Caco-2 (cell line): ENCODE measurements around the gene TRIM56. TPM values are rescaled to one million over a fixed set of nuclear protein-coding genes. Genes with fewer than 3 reads are reported as not detected.
A peak's percentile ranks its signal among the peaks of the same experiment; 100 is the strongest.

ENCODE experiments used
- BruUV-seq: library from RNA; stranded (reverse); fragments of 400-500 nt; replicated peaks from 2 replicates; lab custom pipeline; 2021; lab: Mats Ljungman, UMichigan
- CTCF ChIA-PET: fragments of 300-600 bp; sonication (Branson Sonifier 250); formaldehyde crosslinking; loops from one replicate; lab custom pipeline; 2022; ENCODE audit warnings: antibody characterized with exemption; lab: Charles Lee
- POLR2A ChIA-PET: fragments of 300-600 bp; sonication (Branson Sonifier 250); formaldehyde crosslinking; loops from one replicate; lab custom pipeline; 2022; ENCODE audit warnings: antibody characterized with exemption; lab: Charles Lee
- DNase-seq, 2 experiments: peaks; one replicate each; pipeline versions ENCODE4 v3.0.0 to v3.0.0-alpha.2; 2020 to 2022
- H3K27me3 ChIP-seq: replicated peaks from 2 replicates; pipeline ENCODE4 v1.6.0; 2011; ENCODE audit warnings: low read length; ENCODE audit not compliant: control insufficient read depth, insufficient read depth
- H3K36me3 ChIP-seq: 2 replicates; pipeline ENCODE4 v1.5.1; 2011; ENCODE audit warnings: low read length; ENCODE audit not compliant: control insufficient read depth, insufficient read depth
- H3K4me1 ChIP-seq: fragments of 250-450 bp; sonication (Bioruptor Pico); 2 replicates; pipeline ENCODE4 v1.5.1; 2020; ENCODE audit warnings: mild to moderate bottlenecking
- H3K4me3 ChIP-seq: 2 replicates; pipeline ENCODE4 v1.5.1; 2011; ENCODE audit warnings: low read depth, mild to moderate bottlenecking, control low read depth, low read length
- H3K9me3 ChIP-seq: fragments of 250-450 bp; sonication (Bioruptor Pico); 2 replicates; pipeline ENCODE4 v1.5.1; 2020; ENCODE audit warnings: mild to moderate bottlenecking, moderate library complexity
- H3K27ac Mint-ChIP-seq: one replicate; pipeline ENCODE4 v1.8.0; 2022; ENCODE audit warnings: mixed read lengths; ENCODE audit not compliant: unreplicated experiment
- H3K27me3 Mint-ChIP-seq: one replicate; pipeline ENCODE4 v1.8.0; 2022; ENCODE audit warnings: mixed read lengths; ENCODE audit not compliant: insufficient read depth, unreplicated experiment
- H3K36me3 Mint-ChIP-seq: one replicate; pipeline ENCODE4 v1.8.0; 2022; ENCODE audit warnings: mild to moderate bottlenecking, mixed read lengths; ENCODE audit not compliant: insufficient read depth, unreplicated experiment
- H3K4me1 Mint-ChIP-seq: one replicate; pipeline ENCODE4 v1.8.0; 2022; ENCODE audit warnings: low read depth, mixed read lengths; ENCODE audit not compliant: unreplicated experiment
- H3K4me3 Mint-ChIP-seq: one replicate; pipeline ENCODE4 v1.8.0; 2022; ENCODE audit warnings: mild to moderate bottlenecking, moderate library complexity, mixed read lengths; ENCODE audit not compliant: unreplicated experiment
- H3K9me3 Mint-ChIP-seq: one replicate; pipeline ENCODE4 v1.8.0; 2022; ENCODE audit warnings: mixed read lengths; ENCODE audit not compliant: unreplicated experiment
- intact Hi-C: fragments of 100-400 bp; cut with micrococcal nuclease; formaldehyde crosslinking; loops from one replicate; pipeline ENCODE4 v1.10.0; 2022; ENCODE audit not compliant: unreplicated experiment
- total RNA-seq: library from RNA; stranded (reverse); gene quantifications from 2 replicates; pipeline ENCODE4 v1.2.3, GENCODE V29; 2022
- TF ChIP-seq, protein P1 (sequence below), 2 experiments: fragments of 200-600 bp in 1 of 2; IDR thresholded peaks; 1 replicate in 1 of 2; 2 replicates in 1 of 2; pipeline versions ENCODE4 v1.5.1 to v1.8.0; 2011 to 2022; ENCODE audit warnings: antibody characterized with exemption in 1 of 2, control low read depth in 1 of 2, inconsistent platforms in 1 of 2, low read depth in 1 of 2, low read length in 1 of 2, mild to moderate bottlenecking in 1 of 2, moderate library complexity in 1 of 2; ENCODE audit not compliant: insufficient read depth in 1 of 2, severe bottlenecking in 1 of 2, unreplicated experiment in 1 of 2

The TRIM56 gene
- total RNA-seq, 1 experiment from 2014 or later: 30.3 TPM

DNA sequence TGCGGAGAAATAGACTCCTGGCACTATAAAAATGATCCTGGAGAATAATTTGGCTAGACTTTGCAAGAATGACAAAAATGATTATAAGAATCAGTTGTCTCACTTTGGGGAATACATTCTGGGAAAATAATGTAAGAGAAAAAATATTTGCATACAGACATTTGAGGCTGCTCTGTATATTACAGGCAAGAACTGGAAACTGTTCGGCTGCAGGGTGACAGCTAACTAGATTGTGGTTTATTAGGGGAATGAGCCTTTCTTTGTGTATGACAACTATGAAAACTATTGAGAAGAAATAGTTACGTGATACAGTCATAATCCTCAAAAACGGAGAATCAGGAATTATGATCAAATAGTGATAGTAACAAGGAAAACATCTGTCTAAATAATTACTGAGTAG lies 8.6 kb downstream of the TRIM56 start:
- H3K9me3 ChIP-seq: no peaks in the 10 kb centered on the region
- H3K27ac Mint-ChIP-seq: no peak overlapping the region
- ChIA-PET CTCF (no interaction called here), POLR2A (no interaction called here)
- H3K36me3 Mint-ChIP-seq: peaks cover 34% of the 10 kb centered on the region
- no peaks in the 10 kb centered on the region for H3K27me3 Mint-ChIP-seq
- intact Hi-C loops: loop anchor here (2.0 kb wide), 1 partner anchor 45 kb away; no protein-coding TSS in a partner anchor
- H3K4me1 Mint-ChIP-seq: peaks cover 6% of the 10 kb centered on the region
- DNase-seq: no peak
- H3K9me3 Mint-ChIP-seq: peaks cover 10% of the 10 kb centered on the region
- no peaks in the 10 kb centered on the region for H3K4me1 ChIP-seq
- no peaks in the 10 kb centered on the region for H3K36me3 ChIP-seq
- H3K27me3 ChIP-seq: no peaks in the 10 kb centered on the region
- TF ChIP-seq, protein P1, sequence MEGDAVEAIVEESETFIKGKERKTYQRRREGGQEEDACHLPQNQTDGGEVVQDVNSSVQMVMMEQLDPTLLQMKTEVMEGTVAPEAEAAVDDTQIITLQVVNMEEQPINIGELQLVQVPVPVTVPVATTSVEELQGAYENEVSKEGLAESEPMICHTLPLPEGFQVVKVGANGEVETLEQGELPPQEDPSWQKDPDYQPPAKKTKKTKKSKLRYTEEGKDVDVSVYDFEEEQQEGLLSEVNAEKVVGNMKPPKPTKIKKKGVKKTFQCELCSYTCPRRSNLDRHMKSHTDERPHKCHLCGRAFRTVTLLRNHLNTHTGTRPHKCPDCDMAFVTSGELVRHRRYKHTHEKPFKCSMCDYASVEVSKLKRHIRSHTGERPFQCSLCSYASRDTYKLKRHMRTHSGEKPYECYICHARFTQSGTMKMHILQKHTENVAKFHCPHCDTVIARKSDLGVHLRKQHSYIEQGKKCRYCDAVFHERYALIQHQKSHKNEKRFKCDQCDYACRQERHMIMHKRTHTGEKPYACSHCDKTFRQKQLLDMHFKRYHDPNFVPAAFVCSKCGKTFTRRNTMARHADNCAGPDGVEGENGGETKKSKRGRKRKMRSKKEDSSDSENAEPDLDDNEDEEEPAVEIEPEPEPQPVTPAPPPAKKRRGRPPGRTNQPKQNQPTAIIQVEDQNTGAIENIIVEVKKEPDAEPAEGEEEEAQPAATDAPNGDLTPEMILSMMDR (IDR thresholded peaks at IDR 0.05; ENCODE audit: insufficient read depth in 1 of 2, low read depth in 1 of 2, low read length in 1 of 2, severe bottlenecking in 1 of 2, unreplicated experiment in 1 of 2): no peak
- no peak overlapping the region for H3K4me3 Mint-ChIP-seq
- H3K4me3 ChIP-seq: no peak overlapping the region
- no TSS peak for BruUV-seq

DNA sequence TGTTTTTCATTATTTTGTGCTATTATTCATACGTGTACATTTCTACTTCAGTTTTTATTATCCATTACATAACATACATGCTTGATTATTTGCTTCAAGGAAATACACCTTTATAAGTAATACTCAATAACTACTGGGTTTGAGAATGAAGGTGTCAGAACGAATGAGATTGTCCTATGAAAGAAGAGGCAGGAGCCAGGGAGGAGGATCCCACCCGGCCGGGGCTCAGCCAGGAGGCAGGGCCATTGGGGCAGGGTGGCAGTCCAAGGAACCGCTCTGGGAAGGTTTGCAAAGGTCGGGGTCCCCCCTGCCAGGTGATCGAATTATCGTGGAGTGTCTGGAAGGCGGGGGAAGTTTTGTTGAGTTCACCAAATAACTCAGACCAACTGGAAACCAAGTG lies 9.1 kb downstream of the TRIM56 start:
- Histone ChIP-seq H3K4me1 (peaks cover 3% of the 10 kb centered on the region), H3K36me3 (no peaks in the 10 kb centered on the region), H3K9me3 (no peaks in the 10 kb centered on the region), H3K27me3 (no peaks in the 10 kb centered on the region), H3K4me3 (no peak overlapping the region)
- H3K9me3 Mint-ChIP-seq: peaks cover 10% of the 10 kb centered on the region
- CTCF ChIA-PET: interaction anchor here (0.8 kb wide), 1 partner anchor 9 kb away, joined by 3 read pairs; the partner anchor contains the start of gene TRIM56
- no TSS peak for BruUV-seq
- H3K27me3 Mint-ChIP-seq: no peaks in the 10 kb centered on the region
- H3K4me1 Mint-ChIP-seq: peaks cover 6% of the 10 kb centered on the region
- no peak for DNase-seq
- H3K27ac Mint-ChIP-seq: no peak overlapping the region
- POLR2A ChIA-PET: interaction anchor here (0.7 kb wide), 1 partner anchor 9 kb away, joined by 6 read pairs; the partner anchor contains the start of gene TRIM56
- no peak overlapping the region for H3K4me3 Mint-ChIP-seq
- H3K36me3 Mint-ChIP-seq: peaks cover 29% of the 10 kb centered on the region
- intact Hi-C loops: loop anchor here (2.0 kb wide), 1 partner anchor 44 kb away; no protein-coding TSS in a partner anchor
- TF ChIP-seq, protein P1 (IDR thresholded peaks at IDR 0.05; ENCODE audit: insufficient read depth in 1 of 2, low read depth in 1 of 2, low read length in 1 of 2, severe bottlenecking in 1 of 2, unreplicated experiment in 1 of 2): no peak

DNA sequence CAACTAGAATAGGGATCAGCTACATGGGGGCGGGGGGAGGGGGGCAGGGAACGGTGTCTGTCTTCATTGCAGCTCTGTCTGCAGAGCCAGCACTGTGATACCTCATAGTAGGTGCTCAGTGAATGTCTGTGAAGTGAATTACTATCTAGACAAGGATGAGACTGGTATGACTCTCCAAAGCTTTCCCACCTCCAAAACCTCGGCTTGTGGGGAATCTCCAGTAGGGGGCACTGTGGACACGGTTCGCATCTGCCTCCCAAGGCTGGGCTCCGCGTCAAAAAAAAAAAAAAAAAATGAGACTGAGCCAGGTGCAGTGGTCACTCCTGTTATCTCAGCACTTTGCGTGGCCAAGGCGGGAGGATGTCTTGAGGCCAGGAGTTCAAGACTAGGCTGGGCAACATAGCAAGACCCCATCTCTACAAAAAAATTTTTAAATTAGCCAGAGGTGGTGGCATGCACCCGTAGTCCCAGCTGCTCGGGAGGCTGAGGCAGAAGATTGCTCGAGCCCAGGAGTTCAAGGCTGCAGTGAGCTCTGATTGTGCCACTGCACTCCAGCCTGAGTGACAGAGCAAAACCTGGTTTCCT lies 9.6 kb downstream of the TRIM56 start:
- Histone ChIP-seq H3K4me1 (peaks cover 8% of the 10 kb centered on the region), H3K4me3 (no peak overlapping the region), H3K27me3 (no peaks in the 10 kb centered on the region), H3K9me3 (no peaks in the 10 kb centered on the region), H3K36me3 (no peaks in the 10 kb centered on the region)
- Mint-ChIP-seq H3K27me3 (no peaks in the 10 kb centered on the region), H3K9me3 (peaks cover 10% of the 10 kb centered on the region), H3K27ac (no peak overlapping the region), H3K36me3 (peaks cover 24% of the 10 kb centered on the region), H3K4me3 (no peak overlapping the region), H3K4me1 (peaks cover 9% of the 10 kb centered on the region)
- DNase-seq: peak in 1 of 2 experiments; percentile 66
- TF ChIP-seq, protein P1 (IDR thresholded peaks at IDR 0.05; ENCODE audit: insufficient read depth in 1 of 2, low read depth in 1 of 2, low read length in 1 of 2, severe bottlenecking in 1 of 2, unreplicated experiment in 1 of 2): peak; percentile 28 to 62
- ChIA-PET POLR2A (interaction anchor here (0.7 to 0.9 kb wide), 2 partner anchors 9 to 10 kb away, joined by 3 to 6 read pairs; partner anchors contain the start of gene TRIM56), CTCF (interaction anchor here (0.8 kb wide), 1 partner anchor 10 kb away, joined by 3 read pairs; the partner anchor contains the start of gene TRIM56)
- intact Hi-C loops: loop anchor here (2.0 kb wide), 1 partner anchor 44 kb away; no protein-coding TSS in a partner anchor
- no TSS peak for BruUV-seq
